Fibroblast of lung (primary cell): ENCODE data around the gene P2RY8. TPM values are rescaled to one million over a fixed set of nuclear protein-coding genes. Genes with fewer than 3 reads are reported as not detected.
A peak's percentile ranks its signal among the peaks of the same experiment; 100 is the strongest.

Source experiments
- DNase-seq, 2 donors: peaks; one replicate each; pipeline versions ENCODE4 v3.0.0 to v3.0.0-alpha.2; 2010; ENCODE audit warnings: low read depth in 2 of 2
- H2AFZ ChIP-seq: 2 replicates; pipeline ENCODE4 v1.5.1; 2012; ENCODE audit warnings: low read length, control low read depth, inconsistent platforms
- H3K27ac ChIP-seq: 2 replicates; pipeline ENCODE4 v1.5.1; 2011; ENCODE audit warnings: low read length, control low read depth; ENCODE audit not compliant: insufficient read depth
- H3K27me3 ChIP-seq: 2 replicates; pipeline ENCODE4 v1.5.1; 2011; ENCODE audit warnings: mild to moderate bottlenecking, low read length; ENCODE audit not compliant: control insufficient read depth, insufficient read depth
- H3K36me3 ChIP-seq: 2 replicates; pipeline ENCODE4 v1.5.1; 2011; ENCODE audit warnings: low read length; ENCODE audit not compliant: control insufficient read depth, insufficient read depth
- H3K4me1 ChIP-seq: 2 replicates; pipeline ENCODE4 v1.5.1; 2011; ENCODE audit warnings: low read length; ENCODE audit not compliant: control insufficient read depth, insufficient read depth; ENCODE audit errors: extremely low read depth
- H3K4me2 ChIP-seq: 2 replicates; pipeline ENCODE4 v1.5.1; 2011; ENCODE audit warnings: low read length, control low read depth; ENCODE audit not compliant: insufficient read depth; ENCODE audit errors: extremely low read depth
- H3K4me3 ChIP-seq, 4 experiments: fragments of 200-600 bp in 1 of 4; sonication (generic) in 1 of 4; replicated peaks in 1 of 4; 2 replicates each; pipeline ENCODE4 v1.5.1; 2011 to 2016; ENCODE audit warnings: low read length in 4 of 4, low read depth in 3 of 4, mild to moderate bottlenecking in 3 of 4, control low read depth in 2 of 4, inconsistent platforms in 1 of 4, mixed read lengths in 1 of 4; ENCODE audit not compliant: insufficient read depth in 1 of 4; ENCODE audit errors: control extremely low read depth in 1 of 4
- H3K79me2 ChIP-seq: 2 replicates; pipeline ENCODE4 v1.5.1; 2012; ENCODE audit warnings: mild to moderate bottlenecking, low read length, inconsistent platforms; ENCODE audit not compliant: control insufficient read depth, insufficient read depth
- H3K9ac ChIP-seq: 2 replicates; pipeline ENCODE4 v1.5.1; 2011; ENCODE audit warnings: mild to moderate bottlenecking, low read length, control low read depth; ENCODE audit not compliant: insufficient read depth
- H3K9me3 ChIP-seq: 2 replicates; pipeline ENCODE4 v1.5.1; 2012; ENCODE audit warnings: low read depth, low read length; ENCODE audit not compliant: control insufficient read depth, insufficient read depth
- H4K20me1 ChIP-seq: 2 replicates; pipeline ENCODE4 v1.5.1; 2011; ENCODE audit warnings: low read length; ENCODE audit not compliant: control insufficient read depth, insufficient read depth; ENCODE audit errors: extremely low read depth
- CTCF ChIP-seq, 2 donors: IDR thresholded peaks in 1 of 2; conservative IDR thresholded peaks in 1 of 2; 1 replicate in 1 of 2; 2 replicates in 1 of 2; pipeline ENCODE4 v1.5.1; 2011 to 2012; ENCODE audit warnings: low read length in 2 of 2, control low read depth in 1 of 2, inconsistent platforms in 1 of 2, low read depth in 1 of 2, mild to moderate bottlenecking in 1 of 2
- EZH2 ChIP-seq: IDR thresholded peaks from 2 replicates; pipeline ENCODE4 v1.5.1; 2012; ENCODE audit warnings: low read length, control low read depth, mild to moderate bottlenecking; ENCODE audit errors: missing control alignments
- polyA plus RNA-seq, 2 donors: library from polyadenylated mRNA; depleted of rRNA in 1 of 2; stranded (reverse) in 1 of 2; unstranded in 1 of 2; fragments of >200 nt; gene quantifications; 2 replicates each; pipeline ENCODE4 v1.2.1, GENCODE V29; 2011 to 2012; ENCODE audit warnings: missing spikeins in 1 of 2
- total RNA-seq: library from RNA; depleted of rRNA; stranded (reverse); fragments of >200 nt; gene quantifications from 2 replicates; pipeline ENCODE4 v1.2.1, GENCODE V29; 2014

P2RY8 gene
- total and polyA plus RNA-seq, 2 donors (not counting 1 experiment from before 2014, with no cell fraction given), result not detected

GRCh38 chrX:1581132-1581531 is 44.1 kb upstream of the P2RY8 start:
- Histone ChIP-seq H3K36me3 (no peaks in the 10 kb centered on the region), H3K4me2 (no peak overlapping the region), H3K9me3 (no peaks in the 10 kb centered on the region), H3K27me3 (no peaks in the 10 kb centered on the region), H3K79me2 (no peaks in the 10 kb centered on the region), H3K4me3 (no peak overlapping the region), H3K9ac (no peak overlapping the region), H4K20me1 (no peaks in the 10 kb centered on the region), H2AFZ (no peak overlapping the region), H3K4me1 (no peaks in the 10 kb centered on the region), H3K27ac (no peak overlapping the region)
- TF ChIP-seq CTCF (conservative IDR thresholded peaks at IDR 0.05 in 1 of 2, IDR thresholded peaks at IDR 0.05 in 1 of 2; ENCODE audit: low read depth in 1 of 2, low read length in 2 of 2), result peak; percentile 28 to 47
- no peak for TF ChIP-seq EZH2
- no peak for DNase-seq

DNA sequence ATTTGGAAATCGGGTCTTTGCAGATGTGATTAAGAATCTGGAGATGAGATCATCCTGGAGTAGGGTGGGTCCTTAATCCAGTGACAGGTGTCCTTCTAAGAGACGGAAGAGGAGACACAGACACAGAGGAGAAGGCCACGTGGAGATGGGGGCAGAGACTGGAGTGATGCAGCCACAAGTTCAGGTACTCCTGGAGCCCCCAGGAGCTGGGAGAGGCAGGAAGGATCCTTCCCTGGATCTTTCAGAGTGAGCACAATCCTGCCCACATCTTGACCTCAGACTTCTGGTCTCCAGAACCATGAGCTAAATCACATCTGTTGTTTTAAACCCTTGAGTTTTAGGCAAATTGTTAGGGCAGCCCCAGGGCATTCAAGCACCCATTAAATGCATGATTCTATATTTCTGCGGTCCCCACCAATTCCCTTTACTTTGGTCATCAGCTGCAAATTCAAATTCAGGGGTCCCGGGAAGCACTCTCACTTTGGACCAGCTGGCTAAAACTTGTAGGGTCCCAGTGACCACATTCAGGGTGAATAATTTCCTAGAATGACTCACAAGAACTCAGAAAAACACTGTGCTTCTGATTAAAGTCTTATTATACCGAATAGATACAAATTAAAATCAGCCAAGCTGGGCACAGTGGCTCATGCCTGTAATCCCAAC is 41.7 kb upstream of the P2RY8 start:
- Histone ChIP-seq H3K4me3 (no peak overlapping the region), H3K27ac (no peak overlapping the region), H3K4me1 (no peaks in the 10 kb centered on the region), H2AFZ (no peak overlapping the region), H3K27me3 (no peaks in the 10 kb centered on the region), H3K9me3 (no peaks in the 10 kb centered on the region), H3K79me2 (no peaks in the 10 kb centered on the region), H3K9ac (no peak overlapping the region), H4K20me1 (no peaks in the 10 kb centered on the region), H3K4me2 (no peak overlapping the region), H3K36me3 (no peaks in the 10 kb centered on the region)
- TF ChIP-seq CTCF (conservative IDR thresholded peaks at IDR 0.05 in 1 of 2, IDR thresholded peaks at IDR 0.05 in 1 of 2; ENCODE audit: low read depth in 1 of 2, low read length in 2 of 2) (no peak), EZH2 (no peak)
- no peak for DNase-seq

DNA sequence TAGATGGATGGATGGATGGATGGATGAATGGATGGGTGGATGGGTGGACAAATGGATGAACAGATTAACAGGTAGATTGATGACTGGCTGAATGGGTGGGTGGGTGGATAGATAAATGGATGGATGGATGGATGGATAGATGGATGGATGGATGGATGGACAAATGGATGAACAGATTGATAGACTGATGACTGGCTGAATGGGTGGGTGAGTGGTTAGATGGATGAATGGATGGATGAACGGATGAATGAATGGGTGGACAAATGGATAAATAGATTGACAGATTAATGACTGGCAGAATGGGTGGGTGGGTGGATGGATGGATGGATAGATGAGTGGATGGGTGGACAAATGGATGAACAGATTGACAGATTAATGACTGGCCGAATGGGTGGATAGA is 40.9 kb upstream of the P2RY8 start:
- no peak overlapping the region for H3K9ac ChIP-seq
- H3K36me3 ChIP-seq, result no peaks in the 10 kb centered on the region
- no peaks in the 10 kb centered on the region for H3K9me3 ChIP-seq
- H3K4me2 ChIP-seq, result no peak overlapping the region
- H3K4me1 ChIP-seq, result no peaks in the 10 kb centered on the region
- H2AFZ ChIP-seq, result no peak overlapping the region
- no peak overlapping the region for H3K27ac ChIP-seq
- no peak for TF ChIP-seq CTCF (conservative IDR thresholded peaks at IDR 0.05 in 1 of 2, IDR thresholded peaks at IDR 0.05 in 1 of 2; ENCODE audit: low read depth in 1 of 2, low read length in 2 of 2)
- DNase-seq, result no peak
- H3K27me3 ChIP-seq, result no peaks in the 10 kb centered on the region
- no peaks in the 10 kb centered on the region for H4K20me1 ChIP-seq
- no peak overlapping the region for H3K4me3 ChIP-seq
- no peaks in the 10 kb centered on the region for H3K79me2 ChIP-seq
